PC-9 (cell line): ENCODE measurements around the gene CDRT15.

ENCODE experiments used
- CTCF ChIP-seq: fragments of 200-600 bp; sonication (generic); conservative IDR thresholded peaks from 2 replicates; pipeline ENCODE4 v1.6.1; 2017; ENCODE audit warnings: mixed run types, antibody characterized with exemption, mild to moderate bottlenecking, moderate library complexity
- EZH2 ChIP-seq: fragments of 200-600 bp; sonication (generic); IDR thresholded peaks from 2 replicates; pipeline ENCODE4 v1.8.0; 2017; ENCODE audit warnings: antibody characterized with exemption, low read depth

DNA sequence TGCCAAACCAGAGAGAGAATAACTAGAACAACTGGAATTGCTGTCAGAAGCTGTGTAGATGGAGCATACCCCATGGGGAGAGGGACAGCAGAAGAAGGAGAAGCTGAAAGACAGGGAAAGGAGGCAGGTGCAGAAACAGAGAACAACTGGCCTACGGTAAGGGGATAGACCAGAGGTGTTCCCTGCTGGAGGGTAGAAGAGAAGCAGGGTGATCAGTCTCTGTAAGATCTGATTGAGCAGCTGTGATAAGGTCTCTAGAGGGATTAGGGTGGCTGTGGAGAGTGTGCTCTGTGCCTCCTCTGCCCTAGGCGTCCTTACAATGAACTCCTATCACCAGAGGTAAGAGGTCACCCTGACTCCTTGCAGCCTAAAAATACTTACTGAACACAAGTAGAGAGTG is 33.8 kb upstream of the CDRT15 start:
- TF ChIP-seq CTCF (no peak), EZH2 (no peak)
